ENCODE data around the gene MAP3K3. TPM values are rescaled to one million over a fixed set of nuclear protein-coding genes. Genes with fewer than 3 reads are reported as not detected.

MAP3K3 gene
- total RNA-seq, 1 donor from 2014 or later: 26.2 TPM

DNA sequence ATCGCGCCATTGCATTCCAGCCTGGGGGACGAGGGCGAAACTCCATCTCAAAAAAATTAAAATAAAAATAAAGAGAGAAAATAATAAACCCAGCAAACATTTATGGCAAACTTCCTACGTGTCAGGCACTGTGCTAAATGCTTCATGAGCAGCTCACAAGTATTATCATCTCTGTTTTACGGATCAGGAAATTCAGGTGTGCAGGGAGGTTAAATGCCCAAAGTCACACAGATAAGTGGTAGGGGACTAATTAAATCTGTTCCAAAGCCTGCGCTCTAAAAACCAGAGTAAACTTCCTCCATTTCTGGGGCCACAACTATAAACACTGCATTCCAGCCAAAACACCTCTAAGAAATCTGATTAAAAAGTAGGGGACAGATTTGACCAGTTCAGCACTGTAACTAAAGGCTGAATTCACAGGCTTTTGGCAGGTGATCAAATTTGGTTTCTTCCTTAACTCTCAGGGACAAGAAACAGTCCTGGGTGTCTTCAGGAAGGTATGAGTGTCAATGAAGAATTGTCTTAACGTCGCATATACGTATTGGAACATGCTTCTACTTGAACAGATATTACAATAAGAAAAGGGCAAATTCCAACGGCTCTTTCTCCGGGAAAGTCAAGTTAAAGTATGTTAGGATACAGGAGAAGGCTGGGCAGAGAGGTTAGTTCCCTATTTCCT lies 118.4 kb downstream of the MAP3K3 start:
- H3K9me3 Mint-ChIP-seq: no peaks in the 10 kb centered on the region
- H3K36me3 Mint-ChIP-seq (ENCODE audit: low read depth): peaks cover 11% of the 10 kb centered on the region
- peak; percentile 65 for DNase-seq
- peaks cover 26% of the 10 kb centered on the region for H3K4me1 Mint-ChIP-seq
- H3K4me3 Mint-ChIP-seq: peak overlapping the region; percentile 92
- H3K27ac Mint-ChIP-seq: peak overlapping the region; percentile 96
- intact Hi-C loops (cut with micrococcal nuclease): loop anchor here (1.0 kb wide), 4 partner anchors 33 to 118 kb away; partner anchors contain the start of genes CCDC47 and MAP3K3
- no peaks in the 10 kb centered on the region for H3K27me3 Mint-ChIP-seq

GRCh38 chr17:63741143-63741407 lies 118.9 kb downstream of the MAP3K3 start:
- peaks cover 26% of the 10 kb centered on the region for H3K4me1 Mint-ChIP-seq
- H3K27ac Mint-ChIP-seq: peak overlapping the region; percentile 96
- no peaks in the 10 kb centered on the region for H3K9me3 Mint-ChIP-seq
- H3K27me3 Mint-ChIP-seq: no peaks in the 10 kb centered on the region
- peaks cover 15% of the 10 kb centered on the region for H3K36me3 Mint-ChIP-seq (ENCODE audit: low read depth)
- no peak for DNase-seq
- peak overlapping the region; percentile 92 for H3K4me3 Mint-ChIP-seq
- intact Hi-C loops (cut with micrococcal nuclease): loop anchor here (1.0 kb wide), 4 partner anchors 32 to 119 kb away; partner anchors contain the start of genes CCDC47 and MAP3K3

DNA sequence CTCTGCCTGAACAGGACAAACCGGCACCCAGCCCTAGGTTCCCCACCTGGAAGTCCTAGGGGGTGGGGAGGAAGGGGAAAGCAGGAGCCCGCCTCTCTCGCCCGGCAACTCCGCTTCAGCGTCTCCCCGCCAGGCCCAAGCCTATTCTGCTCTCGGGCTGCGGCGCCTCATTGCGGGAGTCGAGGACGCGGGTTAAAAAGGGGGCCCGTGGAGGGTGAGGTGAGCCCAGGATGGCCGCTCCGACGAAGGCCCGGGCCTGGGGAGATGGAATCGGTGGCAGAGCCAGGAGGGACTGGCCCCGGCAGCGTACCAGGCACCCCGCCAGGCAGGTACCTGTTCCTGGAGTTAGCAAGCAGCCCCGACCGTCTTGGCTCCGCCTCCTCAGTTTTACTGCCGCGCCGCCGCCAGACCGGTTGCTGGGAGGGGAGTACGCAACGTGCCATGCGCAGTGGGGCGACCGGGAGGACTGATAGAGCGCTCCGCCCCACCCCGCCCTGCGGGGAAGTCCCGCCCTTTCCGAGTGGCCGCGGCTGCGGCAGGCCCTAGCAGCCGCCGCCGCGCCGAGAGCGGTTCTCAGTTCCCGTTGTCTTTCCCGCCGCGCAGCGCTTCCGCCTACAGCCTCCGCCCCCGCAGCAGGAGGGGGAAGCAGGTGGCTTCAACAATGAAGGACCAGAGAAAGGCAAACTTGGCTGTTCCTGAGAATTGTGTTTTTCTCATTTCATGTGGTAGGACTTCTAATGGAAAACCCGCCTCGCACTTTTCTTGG lies 119.4 kb downstream of the MAP3K3 start, which contains the start of gene STRADA:
Gene STRADA, minus strand, starts transcription at position 392 of the 766 bp plus-strand sequence. CDS start 13,430 bp downstream, outside the sequence.
- intact Hi-C loops (cut with micrococcal nuclease): loop anchor here (1.0 kb wide), 4 partner anchors 32 to 119 kb away; partner anchors contain the start of genes CCDC47 and MAP3K3
- peaks cover 26% of the 10 kb centered on the region for H3K4me1 Mint-ChIP-seq
- H3K4me3 Mint-ChIP-seq: peak within 1 kb of the TSS; percentile 92
- H3K27me3 Mint-ChIP-seq: no peaks in the 10 kb centered on the region
- H3K36me3 Mint-ChIP-seq (ENCODE audit: low read depth): peaks cover 18% of the 10 kb centered on the region
- no peaks in the 10 kb centered on the region for H3K9me3 Mint-ChIP-seq
- peak; percentile 100 for DNase-seq
- H3K27ac Mint-ChIP-seq: peak within 1 kb of the TSS; percentile 96

Other genes starting within 250 kb of the MAP3K3 start
- gene CYB561, start 176.1 kb upstream of the MAP3K3 start, total RNA-seq: 1.7 and 2.0 TPM in 2 replicates
- gene ACE, start 145.4 kb upstream of the MAP3K3 start, total RNA-seq: 0.26 TPM in 1 of 2 replicates, not detected in the other
- not detected in 2 replicates for gene KCNH6, start 99.1 kb upstream of the MAP3K3 start, total RNA-seq
- gene DCAF7, start 71.9 kb upstream of the MAP3K3 start, total RNA-seq: 113 and 115 TPM in 2 replicates
- 27.4 and 27.9 TPM in 2 replicates for gene TACO1, start 21.5 kb upstream of the MAP3K3 start, total RNA-seq
- gene LIMD2, start 77.7 kb downstream of the MAP3K3 start, total RNA-seq: 202 and 204 TPM in 2 replicates
- 50.4 and 54.6 TPM in 2 replicates for gene STRADA, start 119.4 kb downstream of the MAP3K3 start, total RNA-seq
- 81.8 and 82.9 TPM in 2 replicates for gene CCDC47, start 151.2 kb downstream of the MAP3K3 start, total RNA-seq
- gene DDX42, start 151.8 kb downstream of the MAP3K3 start, total RNA-seq: 145 and 146 TPM in 2 replicates
- 189 and 199 TPM in 2 replicates for gene PSMC5, start 205.0 kb downstream of the MAP3K3 start, total RNA-seq
- gene FTSJ3, start 205.2 kb downstream of the MAP3K3 start, total RNA-seq: 99.6 and 100 TPM in 2 replicates
- gene SMARCD2, start 220.3 kb downstream of the MAP3K3 start, total RNA-seq: 120 and 121 TPM in 2 replicates